Left cardiac atrium (tissue), 4 donors: ENCODE measurements around the gene SLC25A41. TPM values are rescaled to one million over a fixed set of nuclear protein-coding genes. Genes with fewer than 3 reads are reported as not detected.

Experiments used
- ATAC-seq, 2 donors: fragments of 200-7000 bp; cut with Tn5 transposase; one replicate each; pipeline ENCODE4 v1.9.1; 2020; ENCODE audit warnings: mild to moderate bottlenecking in 2 of 2, moderate library complexity in 2 of 2
- DNase-seq: peaks from one replicate; pipeline ENCODE4 v3.0.0-alpha.2; 2020
- intact Hi-C, 2 donors: fragments of 100-400 bp; cut with DNase I; formaldehyde crosslinking; loops; one replicate each; pipeline versions ENCODE4 v1.14.1 to v1.15.1; 2022 to 2023
- total RNA-seq, 2 donors: library from RNA; stranded (reverse); fragmentation: NEBNext Ultra II Directional; extraction: Animal tissue kit (Norgen Biotek cat#: 25700); gene quantifications; one replicate each; pipeline ENCODE4 v1.2.1, GENCODE V29; 2021
- donor health status: DM: no; HTN: yes; CAD: no.
- donor health status: DM: no; HTN: yes; CAD: no; lungs with severe emphysema.
- donor health status: DM: yes; HTN: yes; CAD: no.
- donor health status: Dilated cardiomyopathy.

SLC25A41 gene
- total RNA-seq, 2 donors from 2014 or later: 0.18 TPM

DNA sequence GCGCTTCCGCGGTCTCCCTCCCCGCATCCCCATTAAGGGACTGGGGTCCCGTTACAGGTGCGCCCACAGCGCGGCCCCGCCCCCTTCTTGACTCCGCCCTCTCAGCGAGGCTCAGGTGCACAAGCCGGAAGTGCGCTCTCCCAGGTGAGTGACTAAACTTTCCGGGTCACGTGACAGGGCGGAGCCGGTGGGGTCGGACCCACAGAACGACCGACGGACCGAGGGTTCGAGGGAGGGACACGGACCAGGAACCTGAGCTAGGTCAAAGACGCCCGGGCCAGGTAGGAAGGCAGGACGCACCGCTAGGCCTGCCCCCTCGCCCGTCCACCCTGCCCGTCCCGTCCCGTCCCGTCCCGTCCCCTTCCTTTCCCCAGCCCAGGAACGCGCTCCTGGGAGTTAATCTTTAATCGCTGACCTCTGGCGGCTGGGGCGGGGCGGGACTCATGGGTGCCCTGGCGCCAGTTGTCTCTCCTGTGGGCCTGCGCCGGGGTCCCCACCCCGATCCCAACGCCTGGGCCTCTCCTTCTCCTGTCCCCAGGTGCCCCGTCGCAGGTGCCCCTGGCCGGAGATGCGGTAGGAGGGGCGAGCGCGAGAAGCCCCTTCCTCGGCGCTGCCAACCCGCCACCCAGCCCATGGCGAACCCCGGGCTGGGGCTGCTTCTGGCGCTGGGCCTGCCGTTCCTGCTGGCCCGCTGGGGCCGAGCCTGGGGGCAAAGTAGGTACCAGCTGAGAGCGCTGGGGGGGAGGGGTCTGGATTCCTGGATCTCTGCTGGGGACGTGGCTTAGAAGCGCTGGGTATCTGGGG lies 30.7 kb upstream of the SLC25A41 start, which contains the start of gene CRB3:
Gene CRB3 (plus strand): TSS at position 202 of the 804 bp plus-strand sequence. CDS start 431 bp downstream, at position 633.
- DNase-seq (no peak), ATAC-seq (no peak)
- intact Hi-C loops: no loop called here

DNA sequence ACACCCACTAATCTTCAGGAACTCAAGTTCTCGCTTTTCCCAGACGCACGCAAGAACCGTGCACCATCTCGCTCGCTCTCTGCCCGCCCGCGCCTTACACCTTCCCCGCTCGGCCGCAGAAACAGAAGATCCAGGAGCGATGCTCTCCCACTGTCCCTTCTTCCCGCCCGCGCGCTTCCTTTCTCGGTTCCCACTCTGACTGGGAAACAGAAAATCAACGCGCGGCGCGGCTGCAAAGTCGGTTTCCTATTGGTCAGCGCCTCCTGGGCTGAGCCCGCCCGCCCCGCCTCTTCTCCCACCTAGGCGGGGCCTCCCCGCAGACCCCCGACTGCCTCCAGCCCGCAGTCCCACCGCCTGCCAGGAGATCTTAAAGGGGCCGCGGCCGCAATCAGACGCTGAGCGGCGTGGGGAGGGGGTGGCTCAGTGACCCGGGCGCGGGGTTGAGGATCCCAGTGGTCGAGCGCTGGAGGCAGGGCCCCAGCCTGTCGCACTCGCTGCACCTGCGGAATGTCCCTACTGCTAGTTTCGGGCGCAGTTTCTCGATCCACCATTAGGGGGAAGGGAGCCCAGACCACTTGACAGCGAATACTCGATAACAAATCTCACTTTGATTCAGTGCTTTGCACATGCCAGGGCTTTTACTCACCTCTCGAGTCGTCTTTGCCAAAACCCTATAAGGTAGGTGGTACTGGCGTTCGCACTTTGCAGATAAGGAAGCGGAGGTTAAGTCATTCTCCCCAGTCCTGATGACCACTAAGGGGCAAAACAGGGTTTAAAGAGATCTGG lies 26.7 kb upstream of the SLC25A41 start:
- peak; percentile 94 to 95 for ATAC-seq
- intact Hi-C loops: no loop called here
- peak; percentile 98 for DNase-seq

DNA sequence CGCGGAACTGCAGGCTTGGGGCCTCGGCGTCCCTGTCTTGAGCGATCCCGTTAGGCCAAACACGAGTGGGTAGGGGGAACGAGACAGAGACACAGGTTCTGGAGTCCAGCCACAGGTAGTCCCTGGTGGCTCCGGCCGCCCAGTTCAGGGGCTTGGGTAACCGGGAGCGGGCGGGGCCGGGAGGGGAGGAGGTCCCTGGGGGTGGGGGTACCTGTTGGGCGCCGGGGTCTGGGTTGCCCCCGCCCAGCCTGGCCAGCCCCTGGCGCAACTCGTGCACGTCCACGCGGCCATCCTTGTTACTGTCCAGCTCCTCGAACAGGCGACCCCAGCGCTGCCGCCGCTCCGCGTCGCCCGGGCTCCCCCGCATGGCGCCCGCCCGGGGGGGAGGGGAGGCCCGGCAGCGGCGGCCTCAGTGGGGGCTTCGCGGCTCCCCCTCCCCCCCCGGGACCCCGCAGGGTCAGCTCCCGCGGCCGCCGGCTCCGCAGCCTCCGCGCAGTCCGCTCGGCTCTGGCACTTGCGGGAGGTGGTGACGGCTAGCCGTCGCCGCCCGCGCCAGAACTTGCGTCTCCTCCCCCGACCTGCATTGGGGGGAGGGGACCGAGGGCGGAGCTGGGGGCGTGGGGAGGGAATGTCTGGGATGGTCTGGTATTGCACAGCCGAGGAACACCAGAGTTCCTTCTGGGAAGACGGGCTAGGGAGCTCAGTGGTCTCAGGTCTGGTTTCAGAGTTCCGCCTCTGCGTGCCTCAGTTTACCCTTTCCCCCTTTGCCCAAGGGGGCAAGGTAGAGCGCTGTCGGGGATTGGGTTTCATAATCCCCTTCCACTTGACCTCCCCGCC lies 25.9 kb upstream of the SLC25A41 start, which contains the start of gene SLC25A23:
Gene SLC25A23 (minus strand): TSS at position 531 of the 837 bp plus-strand sequence. CDS start 164 bp downstream, at position 367.
- peak; percentile 73 for DNase-seq
- peak; percentile 80 to 84 for ATAC-seq
- intact Hi-C loops: no loop called here

DNA sequence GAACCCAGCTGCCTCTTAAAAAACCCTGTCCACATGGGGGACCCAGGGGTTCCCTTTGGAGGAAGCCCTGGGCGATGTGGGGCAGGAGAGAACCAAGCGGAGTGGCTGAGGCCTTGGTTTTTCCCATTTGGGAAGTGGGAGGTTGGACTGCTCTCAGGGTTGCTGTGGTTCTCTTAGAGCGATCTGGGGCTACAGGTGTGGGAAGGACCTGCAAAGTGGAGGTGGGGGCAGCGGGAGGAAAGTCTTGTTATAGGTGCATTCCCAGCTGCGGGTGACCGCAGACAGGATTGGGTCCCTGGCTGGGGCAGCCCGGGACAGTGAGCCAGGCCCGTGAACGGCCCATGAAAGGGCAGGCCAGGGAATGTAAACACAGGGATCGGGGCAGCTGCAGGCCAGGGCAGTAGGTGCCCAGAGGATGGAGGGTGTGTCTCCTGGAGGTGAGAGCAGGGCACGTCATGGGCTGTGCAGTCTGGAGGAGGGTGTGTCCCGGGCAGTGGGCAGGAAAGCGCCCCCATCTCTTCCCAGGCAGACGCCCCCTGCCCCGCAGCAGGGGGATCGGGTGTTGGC lies 25.2 kb upstream of the SLC25A41 start:
- peak in 1 of 2 donors; percentile 3 for ATAC-seq
- intact Hi-C loops: no loop called here
- no peak for DNase-seq

DNA sequence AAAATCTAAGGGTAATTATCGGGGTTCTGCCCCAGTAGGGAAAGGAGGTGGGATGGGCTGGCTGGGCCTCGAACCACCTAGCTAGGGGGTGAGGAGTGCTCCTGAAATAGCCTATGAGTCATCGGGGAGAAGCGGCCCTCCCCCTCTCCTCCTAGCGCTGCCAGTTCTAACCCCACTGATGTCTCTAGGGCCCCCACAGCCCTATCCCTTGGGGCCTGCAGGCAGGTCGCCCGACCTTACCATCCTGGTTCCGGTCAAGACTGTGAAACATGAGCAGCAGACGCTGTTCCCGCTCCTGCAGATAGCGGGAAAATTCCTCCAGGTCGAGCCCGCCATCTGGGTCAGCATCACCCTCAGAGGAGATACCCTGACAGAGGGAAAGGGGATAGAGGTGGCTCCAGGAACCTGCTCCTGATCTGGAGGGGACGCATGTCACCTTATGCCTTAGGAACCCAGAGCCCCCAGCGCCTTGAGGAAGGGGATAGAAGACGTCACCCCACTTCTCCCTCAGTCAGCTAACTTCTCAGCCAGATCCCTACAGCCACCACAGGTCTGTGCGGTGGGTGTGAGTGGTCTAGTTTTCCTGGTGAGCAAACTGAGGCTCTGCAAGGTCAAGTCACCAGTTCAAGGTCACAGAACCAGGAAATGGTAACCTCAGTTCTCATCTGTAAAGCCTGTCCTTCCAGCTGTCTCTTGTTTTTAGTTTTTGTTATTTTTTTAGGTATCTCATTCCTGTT lies 24.6 kb upstream of the SLC25A41 start:
- intact Hi-C loops: no loop called here
- no peak for ATAC-seq
- DNase-seq: no peak

DNA sequence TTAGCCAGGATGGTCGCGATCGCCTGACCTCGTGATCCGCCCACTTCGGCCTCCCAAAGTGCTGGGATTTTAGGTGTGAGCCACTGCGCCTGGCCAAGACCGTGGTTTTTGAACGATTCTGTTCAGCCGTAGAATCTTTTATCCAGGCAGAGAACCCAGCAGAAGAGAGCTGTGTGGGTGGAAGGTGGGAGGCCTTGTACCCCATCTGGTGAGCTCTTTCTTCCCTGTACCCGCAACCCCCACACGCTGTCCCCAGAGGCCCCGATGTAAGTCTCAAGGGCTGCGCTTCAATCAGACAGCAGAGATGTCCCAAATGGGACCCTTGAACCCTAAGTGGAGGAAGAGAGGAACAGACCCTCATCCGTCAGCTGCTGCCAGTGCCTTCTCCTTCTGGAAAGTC lies 22.4 kb upstream of the SLC25A41 start:
- intact Hi-C loops: no loop called here
- ATAC-seq (no peak), DNase-seq (no peak)

DNA sequence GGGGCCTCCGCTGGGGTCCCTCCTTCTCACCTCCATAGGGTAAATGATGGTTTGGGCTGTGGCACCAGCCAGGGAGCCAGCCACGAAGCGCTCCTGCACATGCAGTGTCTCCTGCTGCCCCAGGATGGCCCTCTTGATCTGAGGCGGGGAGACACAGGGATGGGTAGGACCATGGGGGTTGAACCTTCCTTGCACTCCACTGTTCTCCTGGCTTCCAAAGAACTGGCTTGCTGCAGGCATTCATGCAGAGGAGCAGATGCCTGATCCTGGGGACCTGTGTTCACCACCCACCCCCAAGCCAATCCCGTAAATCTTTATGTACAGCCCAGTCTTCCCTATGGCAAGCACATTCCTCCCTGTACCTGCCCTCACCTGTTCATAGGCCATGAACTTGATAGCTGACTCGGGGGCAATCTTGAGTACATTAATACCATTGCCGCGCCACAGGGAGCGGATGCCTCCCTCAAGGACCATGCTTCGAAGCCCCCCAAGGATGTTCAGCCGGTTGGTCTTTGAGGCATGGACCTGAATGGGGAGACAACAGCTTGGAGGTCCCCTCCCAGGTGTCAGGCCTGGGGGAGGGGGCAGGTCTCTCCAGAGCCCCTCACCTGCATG lies 20.5 kb upstream of the SLC25A41 start:
- DNase-seq (no peak), ATAC-seq (no peak)
- intact Hi-C loops: no loop called here

DNA sequence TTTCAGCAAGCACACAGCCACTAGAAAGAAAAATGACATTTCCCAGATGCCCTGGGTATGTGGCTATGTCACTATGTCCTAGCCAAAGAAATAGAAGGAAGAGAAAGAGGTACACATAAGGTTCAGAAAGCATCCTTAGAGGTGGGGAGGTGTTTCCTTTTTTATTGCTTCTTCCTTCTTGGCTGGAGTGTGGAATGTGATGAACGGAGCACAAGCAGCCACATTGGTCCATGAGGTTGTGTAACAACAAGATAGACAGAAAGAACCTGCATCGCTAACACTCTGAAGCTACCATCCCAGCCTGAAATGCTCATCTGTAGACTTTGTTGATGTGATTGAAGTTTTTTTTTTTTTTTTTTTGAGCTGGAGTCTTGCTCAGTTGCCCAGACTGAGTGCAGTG lies 19.3 kb upstream of the SLC25A41 start:
- intact Hi-C loops: no loop called here
- DNase-seq (no peak), ATAC-seq (no peak)

DNA sequence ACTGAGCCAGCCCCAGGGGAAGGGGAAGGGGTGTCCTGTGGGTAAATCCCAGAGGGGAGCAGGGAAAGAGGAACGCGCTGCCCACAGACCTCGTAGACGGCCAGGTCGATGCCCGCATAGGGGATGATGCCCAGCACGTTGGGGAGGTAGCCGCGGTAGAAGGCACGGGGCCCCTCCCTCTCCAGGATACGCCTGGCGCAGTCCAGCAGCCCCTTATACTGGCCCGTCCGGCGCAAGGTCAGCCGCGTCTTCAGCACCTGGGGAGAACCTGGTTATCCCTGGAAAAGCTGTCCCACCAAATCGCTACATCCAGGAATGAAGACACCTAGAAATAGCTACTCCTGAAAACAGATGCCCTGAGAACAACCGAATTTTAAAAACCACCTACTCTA lies 18.7 kb upstream of the SLC25A41 start:
- DNase-seq (no peak), ATAC-seq (no peak)
- intact Hi-C loops: no loop called here

DNA sequence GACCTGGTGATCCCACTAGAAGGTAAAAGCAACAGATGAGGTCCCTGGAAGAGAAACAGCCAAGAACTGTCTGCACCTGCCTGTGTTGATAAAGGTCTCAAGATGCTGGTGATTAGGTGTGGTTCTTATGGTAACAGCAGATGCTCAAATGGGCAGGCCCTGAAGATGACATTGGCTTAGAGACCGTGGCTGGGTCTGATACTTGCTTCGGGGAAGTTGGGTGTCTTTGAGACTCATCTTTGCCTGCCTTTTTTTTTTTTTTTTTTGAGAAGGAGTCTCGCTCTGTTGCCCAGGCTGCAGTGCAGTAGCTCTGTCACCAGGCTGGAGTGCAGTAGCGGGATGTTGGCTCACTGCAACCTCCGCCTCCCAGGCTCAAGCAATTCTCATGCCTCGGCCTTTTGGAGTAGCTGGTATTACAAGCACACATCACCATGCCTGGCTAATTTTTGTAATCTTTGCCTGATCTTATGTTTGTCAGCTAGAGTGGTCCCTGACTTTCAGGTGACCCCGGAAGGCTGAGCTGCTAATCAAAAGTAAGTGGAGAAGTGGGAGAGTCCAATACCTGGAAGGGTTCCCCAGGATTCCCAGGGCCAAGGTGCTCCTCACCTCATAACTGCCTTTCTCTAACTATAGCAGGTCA lies 18.1 kb upstream of the SLC25A41 start:
- ATAC-seq: no peak
- intact Hi-C loops: no loop called here
- DNase-seq: no peak

DNA sequence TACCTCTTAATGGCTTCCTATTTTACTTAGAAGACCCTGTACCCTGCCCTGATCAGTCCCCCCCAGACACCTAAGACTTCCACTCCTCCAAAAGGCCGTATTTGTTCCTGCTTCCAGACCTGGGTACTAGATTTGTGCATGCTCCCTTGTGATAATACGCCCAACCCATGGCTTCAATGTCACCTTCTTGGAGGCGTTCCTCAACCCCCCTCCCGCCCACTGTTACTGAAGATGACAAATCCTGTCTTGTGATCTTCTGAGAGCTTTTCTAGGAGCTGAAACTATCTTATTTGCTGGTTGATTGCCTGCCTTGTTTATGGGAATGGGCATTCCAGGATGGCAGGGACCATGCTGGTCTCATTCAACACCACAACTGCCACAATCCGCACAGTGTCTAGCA lies 16.6 kb upstream of the SLC25A41 start:
- DNase-seq: no peak
- no peak for ATAC-seq
- intact Hi-C loops: no loop called here

DNA sequence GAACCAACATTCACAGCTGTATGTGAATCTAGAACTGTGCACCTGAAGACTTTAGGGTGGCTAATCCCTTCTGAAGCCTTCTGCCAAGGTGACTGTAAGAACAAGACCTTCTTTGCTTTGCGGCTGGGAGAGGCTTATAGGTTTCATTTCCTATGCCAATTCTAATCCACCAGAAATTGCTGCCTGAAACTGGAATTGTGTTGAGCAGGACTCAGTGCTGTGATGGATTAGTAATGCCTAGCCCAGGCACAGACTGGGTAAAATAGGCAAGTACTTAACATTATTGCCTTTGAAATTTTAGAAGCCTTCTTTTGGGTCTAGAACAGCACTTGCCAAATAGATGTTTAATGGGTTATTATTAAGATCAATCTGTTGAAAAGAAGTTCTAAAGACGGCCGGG lies 14.5 kb upstream of the SLC25A41 start:
- no peak for DNase-seq
- intact Hi-C loops: no loop called here

DNA sequence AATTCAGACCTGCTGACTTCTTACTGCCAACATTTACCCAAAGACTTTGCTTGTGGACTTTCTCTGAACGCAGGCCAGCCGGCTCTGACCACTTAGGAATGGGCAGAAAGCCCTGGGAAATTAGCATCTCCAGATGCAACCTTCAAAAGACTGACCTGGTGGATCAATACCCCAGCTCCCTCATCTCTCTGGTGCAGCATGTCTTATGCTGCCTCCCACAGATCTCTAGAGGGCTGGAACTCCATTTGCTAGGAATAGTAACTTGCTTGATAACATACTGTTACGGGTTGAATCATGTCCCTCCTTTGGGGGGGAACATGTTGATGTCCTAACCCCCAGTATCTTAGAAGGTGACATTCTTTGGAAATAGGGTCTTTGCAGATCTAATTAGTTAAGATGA lies 12.9 kb upstream of the SLC25A41 start:
- intact Hi-C loops: no loop called here
- DNase-seq (no peak), ATAC-seq (no peak)

More for the DNA sequence above, 14.5 kb upstream of the SLC25A41 start:
- no peak for ATAC-seq

DNA sequence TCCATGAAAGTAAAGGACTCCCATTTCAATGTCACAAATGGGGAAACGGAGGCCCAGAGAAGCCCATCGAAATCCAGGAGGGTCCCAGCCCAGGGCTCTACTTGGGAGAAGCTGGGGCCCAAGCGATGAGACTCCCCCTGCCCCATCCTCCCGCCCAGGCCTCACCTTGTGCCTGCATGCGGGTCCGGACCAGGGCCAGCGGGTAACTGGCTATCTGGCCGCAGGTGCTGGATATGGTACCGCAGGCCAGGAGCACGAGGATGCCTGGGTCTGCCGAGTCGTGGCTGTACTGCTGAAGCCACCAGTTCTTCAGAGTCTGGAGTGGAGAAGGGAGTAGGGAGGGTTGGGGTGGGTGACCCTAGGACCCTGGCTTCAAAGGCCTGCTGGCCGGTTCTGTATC lies 10.4 kb upstream of the SLC25A41 start:
- DNase-seq (no peak), ATAC-seq (no peak)

DNA sequence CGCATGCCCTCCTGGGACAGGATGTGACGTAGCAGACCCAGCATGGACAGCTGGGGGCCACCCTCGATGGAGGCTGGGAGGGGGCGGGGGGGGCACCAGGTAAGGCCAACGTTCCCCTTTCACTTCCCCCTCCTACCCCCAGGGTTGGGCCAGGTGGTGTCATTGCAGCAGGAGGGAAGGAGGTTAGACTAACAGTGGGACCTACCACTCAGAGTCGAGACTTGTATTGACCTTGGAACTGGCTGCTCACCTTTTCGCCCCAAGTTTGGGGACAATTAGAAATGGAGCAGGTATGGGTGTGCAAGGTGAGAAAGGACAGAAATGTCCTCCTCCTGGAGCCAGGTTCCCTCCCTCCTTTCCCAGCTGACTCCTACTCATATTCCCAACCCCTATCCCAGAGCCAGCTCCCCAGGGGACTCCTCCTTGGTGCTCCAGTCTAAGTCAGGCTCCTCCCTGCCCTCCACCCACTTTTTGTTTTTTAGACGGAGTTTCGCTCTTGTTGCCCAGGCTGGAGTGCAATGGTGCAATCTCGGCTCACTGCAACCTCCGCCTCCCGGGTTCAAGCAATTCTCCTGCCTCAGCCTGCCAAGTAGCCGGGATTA lies 8.6 kb upstream of the SLC25A41 start:
- DNase-seq (no peak), ATAC-seq (no peak)
- intact Hi-C loops: no loop called here

More for the DNA sequence above, 10.4 kb upstream of the SLC25A41 start:
- intact Hi-C loops: no loop called here

DNA sequence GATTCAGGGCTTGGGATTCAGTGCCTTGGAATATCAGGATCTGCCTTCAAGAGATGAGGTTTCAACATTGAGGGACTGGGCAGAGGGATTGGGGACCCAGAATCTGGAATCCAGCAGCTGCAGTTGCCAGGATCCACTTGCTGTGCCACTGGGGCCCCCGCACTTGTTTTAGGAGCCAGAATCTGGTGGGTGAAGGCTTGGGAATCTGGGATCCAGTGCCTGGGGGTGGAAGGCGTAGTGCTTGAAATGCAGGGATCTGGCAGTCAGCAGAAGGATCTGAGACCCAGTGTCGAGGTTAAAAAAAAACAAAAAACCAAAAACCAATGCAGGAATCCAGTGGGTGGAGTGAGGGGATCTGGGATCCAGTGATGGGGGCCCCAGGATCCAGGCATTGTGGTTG lies 7.3 kb upstream of the SLC25A41 start:
- ATAC-seq: no peak
- DNase-seq: no peak
- intact Hi-C loops: no loop called here

DNA sequence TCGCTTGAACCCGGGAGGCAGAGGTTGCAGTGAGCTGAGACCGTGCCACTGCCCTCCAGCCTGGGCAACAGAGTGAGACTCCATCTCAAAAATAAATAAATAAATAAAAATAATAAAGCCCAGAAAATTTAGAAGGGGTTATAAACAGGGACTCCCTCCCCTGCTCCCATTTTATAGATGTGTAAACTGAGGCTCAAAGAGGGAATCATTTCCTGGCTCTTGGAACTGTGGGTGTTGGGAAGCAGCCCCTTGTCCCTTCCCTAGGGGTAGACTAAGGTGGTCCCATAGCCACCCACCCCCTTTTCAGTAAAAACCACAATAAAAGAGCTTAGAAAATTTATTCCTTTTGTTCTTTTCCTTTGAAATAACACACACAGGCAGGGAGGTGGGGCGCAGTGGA lies 6.2 kb upstream of the SLC25A41 start:
- DNase-seq (no peak), ATAC-seq (no peak)
- intact Hi-C loops: no loop called here
